HepG2 (cell line): ENCODE data around the gene MXRA7. TPM values are rescaled to one million over a fixed set of nuclear protein-coding genes. Genes with fewer than 3 reads are reported as not detected.

Experiments used
- ATAC-seq: fragments of 200-7000 bp; cut with Tn5 transposase; 3 replicates; pipeline ENCODE4 v1.9.1; 2020; ENCODE audit warnings: mild to moderate bottlenecking, moderate library complexity
- BruUV-seq: library from RNA; stranded (reverse); fragments of 400-500 nt; replicated peaks from 2 replicates; lab custom pipeline; 2021; lab: Mats Ljungman, UMichigan
- CTCF ChIA-PET: fragments of 300-600 bp; formaldehyde crosslinking; extraction: SDS; loops from one replicate; lab custom pipeline; 2021; ENCODE audit warnings: low total read pairs, inconsistent platforms, low intra/inter-chr PET ratio; lab: Yijun Ruan, JAX
- POLR2A ChIA-PET: fragments of 350-600 bp; sonication (Branson Sonifier 250); formaldehyde crosslinking; loops from one replicate; lab custom pipeline; 2020; ENCODE audit warnings: antibody characterized with exemption, inconsistent platforms; lab: Yijun Ruan, JAX
- DNase-seq: peaks from one replicate; pipeline ENCODE4 v3.0.0-alpha.2; 2015; ENCODE audit warnings: low spot score
- FAIRE-seq: peaks from 3 replicates; lab custom pipeline; 2011; peaks lifted over from hg19 to GRCh38; lab: Jason Lieb, UNC
- H2AFZ ChIP-seq: one replicate; pipeline ENCODE4 v1.6.1; 2011; ENCODE audit warnings: low read length, inconsistent platforms
- H3K27ac ChIP-seq: fragments of 300-600 bp; 3 replicates; pipeline ENCODE4 v1.8.0; 2011; ENCODE audit warnings: mixed run types, mild to moderate bottlenecking, mixed read lengths, low read length, inconsistent platforms; ENCODE audit not compliant: insufficient read depth; ENCODE audit errors: extremely low read length
- H3K27me3 ChIP-seq, 2 experiments: fragments of 200-600 bp in 1 of 2; 2 replicates in 1 of 2; 3 replicates in 1 of 2; pipeline versions ENCODE4 v1.6.0 to v1.8.0; 2011; ENCODE audit warnings: low read length in 2 of 2, mild to moderate bottlenecking in 2 of 2, moderate library complexity in 2 of 2, inconsistent platforms in 1 of 2; ENCODE audit not compliant: insufficient read depth in 2 of 2, control insufficient read depth in 1 of 2
- H3K36me3 ChIP-seq, 2 experiments: fragments of 200-600 bp in 1 of 2; replicated peaks in 1 of 2; 2 replicates in 1 of 2; 3 replicates in 1 of 2; pipeline versions ENCODE4 v1.5.1 to v1.8.0; 2011; ENCODE audit warnings: low read length in 2 of 2, inconsistent platforms in 1 of 2; ENCODE audit not compliant: insufficient read depth in 2 of 2, control insufficient read depth in 1 of 2
- H3K4me1 ChIP-seq: 2 replicates; pipeline ENCODE4 v1.5.1; 2012; ENCODE audit warnings: low read length, inconsistent platforms; ENCODE audit not compliant: insufficient read depth
- H3K4me2 ChIP-seq: 2 replicates; pipeline ENCODE4 v1.6.0; 2011; ENCODE audit warnings: low read depth, low read length, inconsistent platforms
- H3K4me3 ChIP-seq, 3 experiments: fragments of 200-600 bp in 1 of 3; sonication (generic), shearing (Covaris generic) in 1 of 3; replicated peaks in 1 of 3; 2 replicates each; pipeline ENCODE4 v1.5.1; 2011 to 2016; ENCODE audit warnings: low read length in 3 of 3, inconsistent platforms in 2 of 3, low read depth in 2 of 3, mild to moderate bottlenecking in 2 of 3, control low read depth in 1 of 3, mixed read lengths in 1 of 3; ENCODE audit not compliant: insufficient read depth in 1 of 3
- H3K79me2 ChIP-seq: one replicate; pipeline ENCODE4 v1.6.1; 2011; ENCODE audit warnings: low read length, inconsistent platforms; ENCODE audit not compliant: insufficient read depth
- H3K9ac ChIP-seq: 2 replicates; pipeline ENCODE4 v1.6.0; 2011; ENCODE audit warnings: mild to moderate bottlenecking, low read depth, low read length, inconsistent platforms; ENCODE audit not compliant: insufficient read depth
- H3K9me3 ChIP-seq: 2 replicates; pipeline ENCODE4 v1.5.1; 2012; ENCODE audit warnings: mild to moderate bottlenecking, low read length
- H4K20me1 ChIP-seq: 2 replicates; pipeline ENCODE4 v1.6.0; 2011; ENCODE audit warnings: inconsistent platforms, mild to moderate bottlenecking, low read length, moderate library complexity; ENCODE audit not compliant: insufficient read depth
- ETV5 ChIP-seq: IDR thresholded peaks from 2 replicates; pipeline ENCODE4 v1.6.1; 2018; ENCODE audit warnings: missing biosample characterization, missing genetic modification reagents, inconsistent platforms, borderline replicate concordance
- GFI1 ChIP-seq: sonication (generic); formaldehyde crosslinking; IDR thresholded peaks from 2 replicates; pipeline ENCODE4 v1.5.0; 2020; ENCODE audit warnings: missing genetic modification reagents, mild to moderate bottlenecking, borderline replicate concordance
- MAFF ChIP-seq: IDR thresholded peaks from 2 replicates; pipeline ENCODE4 v1.6.1; 2011; ENCODE audit warnings: low read depth, low read length, improper control_type of control experiment
- MAFK ChIP-seq, 2 experiments: IDR thresholded peaks in 1 of 2; conservative IDR thresholded peaks in 1 of 2; 2 replicates each; pipeline ENCODE4 v1.6.1; 2011; ENCODE audit warnings: improper control_type of control experiment in 2 of 2, low read length in 2 of 2
- MIER3 ChIP-seq: IDR thresholded peaks from 2 replicates; pipeline ENCODE4 v1.6.1; 2016; ENCODE audit warnings: missing compliant biosample characterization, borderline replicate concordance
- ZFX ChIP-seq: sonication (generic); formaldehyde crosslinking; IDR thresholded peaks from 2 replicates; pipeline ENCODE4 v1.4.0; 2020; ENCODE audit warnings: mild to moderate bottlenecking, low read depth, missing genetic modification reagents, moderate library complexity
- ZNF235 ChIP-seq: sonication (generic); formaldehyde crosslinking; IDR thresholded peaks from 2 replicates; pipeline ENCODE4 v1.8.1; 2023; ENCODE audit warnings: mild to moderate bottlenecking, missing genetic modification reagents, borderline replicate concordance
- ZNF572 ChIP-seq: sonication (generic); formaldehyde crosslinking; IDR thresholded peaks from 2 replicates; pipeline ENCODE4 v1.5.1; 2020; ENCODE audit warnings: mild to moderate bottlenecking, missing genetic modification reagents
- WGBS: methylation state at CpG from one replicate; pipeline ENCODE4 v1.1.6; 2017; ENCODE audit warnings: low lambda C conversion rate; 5-methylcytosine and 5-hydroxymethylcytosine counted together
- in situ Hi-C: cut with HindIII; loops from 2 replicates; pipeline ENCODE4 v1.10.0; 2017; ENCODE audit warnings: low pct_unique_long_range_greater_than_20kb; ENCODE audit not compliant: extremely low pct_ligation_motif_present
- intact Hi-C: fragments of 100-400 bp; cut with micrococcal nuclease; formaldehyde crosslinking; loops from one replicate; pipeline ENCODE4 v1.10.0; 2022; ENCODE audit not compliant: unreplicated experiment
- polyA plus RNA-seq, 8 experiments: library from polyadenylated mRNA; depleted of rRNA in 3 of 8; stranded (reverse) in 7 of 8; unstranded in 1 of 8; fragments of >200 nt; fragmentation: Illumina TruSeq in 4 of 8; extraction: Trizol in 4 of 8; gene quantifications; 2 replicates each; pipeline versions ENCODE4 v1.2.1 to v1.2.3, GENCODE V29; 2011 to 2016; ENCODE audit warnings: low read depth in 4 of 8, missing spikeins in 1 of 8, mixed read lengths in 1 of 8; ENCODE audit not compliant: insufficient read depth in 1 of 8
- total RNA-seq, 5 experiments: library from RNA; depleted of rRNA; stranded (reverse); fragments of >200 nt; fragmentation: Illumina TruSeq; extraction: Trizol; gene quantifications; 2 replicates each; pipeline ENCODE4 v1.2.3, GENCODE V29; 2016; ENCODE audit warnings: low read depth in 1 of 5
- TF ChIP-seq, protein P1 (sequence below): sonication (generic); formaldehyde crosslinking; conservative IDR thresholded peaks from 2 replicates; pipeline ENCODE4 v1.4.0; 2020; ENCODE audit warnings: missing genetic modification reagents
- TF ChIP-seq, protein P2 (sequence below): sonication (generic); formaldehyde crosslinking; IDR thresholded peaks from 2 replicates; pipeline ENCODE4 v1.5.1; 2020; ENCODE audit warnings: mild to moderate bottlenecking, missing genetic modification reagents, moderate library complexity

The MXRA7 gene
- total and polyA plus RNA-seq, 2 of the 13 experiments (the other 11 are each of a cell fraction or from before 2014, with no cell fraction given): 44.8 to 112 TPM

DNA sequence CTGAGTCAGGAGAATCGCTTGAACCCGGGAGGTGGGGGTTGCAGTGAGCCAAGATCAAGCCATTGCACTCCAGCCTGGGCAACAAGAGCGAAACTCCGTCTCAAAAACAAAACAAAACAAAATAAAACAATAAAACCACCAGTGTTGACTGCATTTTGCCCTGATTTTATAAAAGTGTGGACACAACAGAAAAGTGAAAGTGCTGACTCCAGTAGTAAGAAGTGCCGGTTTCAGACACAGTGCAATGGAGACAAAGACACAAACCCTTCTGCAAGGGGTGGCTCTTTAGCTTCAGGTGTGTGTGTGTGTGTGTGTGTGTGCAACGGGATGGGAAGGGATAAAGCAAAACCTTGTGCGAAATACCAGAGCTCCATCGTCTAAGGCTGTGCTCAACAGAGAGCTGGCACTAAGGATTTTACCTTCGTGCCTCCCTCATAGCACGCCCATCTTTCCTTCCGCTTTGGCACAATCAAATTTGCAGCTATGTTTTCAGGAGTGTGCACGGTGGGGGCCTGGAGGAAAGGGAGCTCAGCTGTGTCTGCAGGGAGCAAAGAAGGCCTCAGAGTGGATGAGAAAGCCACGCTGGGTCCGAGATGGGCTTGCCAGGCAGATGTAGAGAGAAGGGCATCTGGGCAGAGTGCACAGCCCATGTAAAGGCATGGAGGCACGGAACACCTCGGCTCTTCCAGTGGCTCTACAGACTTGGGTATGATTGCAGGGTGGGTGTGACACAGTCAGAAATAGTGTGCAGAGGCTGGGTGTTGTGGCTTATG is 15.5 kb downstream of the MXRA7 start:
- Histone ChIP-seq H3K9me3 (no peaks in the 10 kb centered on the region), H3K9ac (no peak overlapping the region), H4K20me1 (no peaks in the 10 kb centered on the region), H3K79me2 (peaks cover 12% of the 10 kb centered on the region), H3K4me2 (no peak overlapping the region), H3K27me3 (no peaks in the 10 kb centered on the region), H3K4me1 (peaks cover 91% of the 10 kb centered on the region), H2AFZ (no peak overlapping the region), H3K4me3 (no peak overlapping the region), H3K27ac (no peak overlapping the region), H3K36me3 (no peaks in the 10 kb centered on the region)
- intact Hi-C loops (no loop called here), in situ Hi-C loops (no loop called here)
- ChIA-PET POLR2A (interaction anchor here (1.2 kb wide), 1 partner anchor 24 kb away, joined by 4 read pairs; no protein-coding TSS in a partner anchor), CTCF (no interaction called here)
- FAIRE-seq: no peak
- no peak for DNase-seq
- TF ChIP-seq ETV5 (CRISPR knock-in tag): no peak
- no peak for TF ChIP-seq GFI1 (CRISPR knock-in tag)
- no peak for TF ChIP-seq MIER3 (CRISPR knock-in tag)
- peak; percentile 53; the same call in 1 of the 2 replicates for TF ChIP-seq MAFF
- 0 out of 2 replicates have a peak, but pooled peaks have one; percentile 24 for TF ChIP-seq ZNF235 (CRISPR knock-in tag)
- peak; percentile 65 to 73 for TF ChIP-seq MAFK (conservative IDR thresholded peaks at IDR 0.05 in 1 of 2, IDR thresholded peaks at IDR 0.05 in 1 of 2; ENCODE audit: low read length in 2 of 2)
- TF ChIP-seq, protein P1, sequence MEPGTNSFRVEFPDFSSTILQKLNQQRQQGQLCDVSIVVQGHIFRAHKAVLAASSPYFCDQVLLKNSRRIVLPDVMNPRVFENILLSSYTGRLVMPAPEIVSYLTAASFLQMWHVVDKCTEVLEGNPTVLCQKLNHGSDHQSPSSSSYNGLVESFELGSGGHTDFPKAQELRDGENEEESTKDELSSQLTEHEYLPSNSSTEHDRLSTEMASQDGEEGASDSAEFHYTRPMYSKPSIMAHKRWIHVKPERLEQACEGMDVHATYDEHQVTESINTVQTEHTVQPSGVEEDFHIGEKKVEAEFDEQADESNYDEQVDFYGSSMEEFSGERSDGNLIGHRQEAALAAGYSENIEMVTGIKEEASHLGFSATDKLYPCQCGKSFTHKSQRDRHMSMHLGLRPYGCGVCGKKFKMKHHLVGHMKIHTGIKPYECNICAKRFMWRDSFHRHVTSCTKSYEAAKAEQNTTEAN (CRISPR knock-in tag): no peak
- TF ChIP-seq ZNF572 (CRISPR knock-in tag): 0 out of 2 replicates have a peak, but pooled peaks have one; percentile 30
- 0 out of 2 replicates have a peak, but pooled peaks have one; percentile 20 for TF ChIP-seq ZFX (CRISPR knock-in tag)
- TF ChIP-seq, protein P2, sequence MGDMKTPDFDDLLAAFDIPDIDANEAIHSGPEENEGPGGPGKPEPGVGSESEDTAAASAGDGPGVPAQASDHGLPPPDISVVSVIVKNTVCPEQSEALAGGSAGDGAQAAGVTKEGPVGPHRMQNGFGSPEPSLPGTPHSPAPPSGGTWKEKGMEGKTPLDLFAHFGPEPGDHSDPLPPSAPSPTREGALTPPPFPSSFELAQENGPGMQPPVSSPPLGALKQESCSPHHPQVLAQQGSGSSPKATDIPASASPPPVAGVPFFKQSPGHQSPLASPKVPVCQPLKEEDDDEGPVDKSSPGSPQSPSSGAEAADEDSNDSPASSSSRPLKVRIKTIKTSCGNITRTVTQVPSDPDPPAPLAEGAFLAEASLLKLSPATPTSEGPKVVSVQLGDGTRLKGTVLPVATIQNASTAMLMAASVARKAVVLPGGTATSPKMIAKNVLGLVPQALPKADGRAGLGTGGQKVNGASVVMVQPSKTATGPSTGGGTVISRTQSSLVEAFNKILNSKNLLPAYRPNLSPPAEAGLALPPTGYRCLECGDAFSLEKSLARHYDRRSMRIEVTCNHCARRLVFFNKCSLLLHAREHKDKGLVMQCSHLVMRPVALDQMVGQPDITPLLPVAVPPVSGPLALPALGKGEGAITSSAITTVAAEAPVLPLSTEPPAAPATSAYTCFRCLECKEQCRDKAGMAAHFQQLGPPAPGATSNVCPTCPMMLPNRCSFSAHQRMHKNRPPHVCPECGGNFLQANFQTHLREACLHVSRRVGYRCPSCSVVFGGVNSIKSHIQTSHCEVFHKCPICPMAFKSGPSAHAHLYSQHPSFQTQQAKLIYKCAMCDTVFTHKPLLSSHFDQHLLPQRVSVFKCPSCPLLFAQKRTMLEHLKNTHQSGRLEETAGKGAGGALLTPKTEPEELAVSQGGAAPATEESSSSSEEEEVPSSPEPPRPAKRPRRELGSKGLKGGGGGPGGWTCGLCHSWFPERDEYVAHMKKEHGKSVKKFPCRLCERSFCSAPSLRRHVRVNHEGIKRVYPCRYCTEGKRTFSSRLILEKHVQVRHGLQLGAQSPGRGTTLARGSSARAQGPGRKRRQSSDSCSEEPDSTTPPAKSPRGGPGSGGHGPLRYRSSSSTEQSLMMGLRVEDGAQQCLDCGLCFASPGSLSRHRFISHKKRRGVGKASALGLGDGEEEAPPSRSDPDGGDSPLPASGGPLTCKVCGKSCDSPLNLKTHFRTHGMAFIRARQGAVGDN (CRISPR knock-in tag): peak; percentile 23; the same call in 1 of the 2 replicates
- BruUV-seq: no TSS peak
- ATAC-seq: no peak
- WGBS: 95% methylated on average over 16 of the region's 16 CpGs
